T-cell (primary cell): ENCODE measurements around the gene LHX1. TPM values are rescaled to one million over a fixed set of nuclear protein-coding genes. Genes with fewer than 3 reads are reported as not detected.

Experiments
- ATAC-seq, 4 experiments: fragments of 200-7000 bp in 3 of 4; fragments of 150-1000 bp in 1 of 4; cut with Tn5 transposase; replicated peaks in 1 of 4; 1 replicate in 3 of 4; 2 replicates in 1 of 4; pipeline ENCODE4 v1.10.0; 2021; ENCODE audit warnings: moderate library complexity in 3 of 4, mild to moderate bottlenecking in 2 of 4, moderate number of reproducible peaks in 1 of 4
- CTCF ChIA-PET, 2 donors: fragments of 300-600 bp; sonication (Branson Sonifier 250); formaldehyde crosslinking; loops; one replicate each; lab custom pipeline; 2022; ENCODE audit warnings: antibody characterized with exemption in 2 of 2; lab: Charles Lee
- POLR2A ChIA-PET, 2 donors: fragments of 300-600 bp; sonication (Branson Sonifier 250); formaldehyde crosslinking; loops; one replicate each; lab custom pipeline; 2022; ENCODE audit warnings: antibody characterized with exemption in 2 of 2; lab: Charles Lee
- DNase-seq, 35 experiments: peaks; one replicate each; pipeline versions ENCODE4 v3.0.0 to v3.0.0-alpha.2; 2013 to 2023
- H3K27ac ChIP-seq: one replicate; pipeline ENCODE4 v1.5.1; 2013; ENCODE audit warnings: low read length
- H3K27me3 ChIP-seq, 2 experiments: replicated peaks in 1 of 2; 1 replicate in 1 of 2; 2 replicates in 1 of 2; pipeline versions ENCODE4 v1.6.1 to v1.7.0; 2013; ENCODE audit warnings: low read length in 1 of 2, mixed read lengths in 1 of 2; ENCODE audit not compliant: control insufficient read depth in 2 of 2, insufficient read depth in 2 of 2; ENCODE audit errors: extremely low read depth in 1 of 2
- H3K36me3 ChIP-seq, 2 donors: 1 replicate in 1 of 2; 2 replicates in 1 of 2; pipeline versions ENCODE4 v1.6.1 to v1.7.0; 2013; ENCODE audit warnings: low read length in 1 of 2; ENCODE audit not compliant: control insufficient read depth in 2 of 2, insufficient read depth in 1 of 2; ENCODE audit errors: extremely low read depth in 1 of 2
- H3K4me1 ChIP-seq, 2 experiments: 1 replicate in 1 of 2; 2 replicates in 1 of 2; pipeline versions ENCODE4 v1.6.1 to v1.7.0; 2013; ENCODE audit warnings: low read length in 2 of 2, mixed read lengths in 1 of 2; ENCODE audit not compliant: insufficient read depth in 2 of 2, control insufficient read depth in 1 of 2; ENCODE audit errors: extremely low read depth in 1 of 2
- H3K4me3 ChIP-seq, 2 donors: 1 replicate in 1 of 2; 2 replicates in 1 of 2; pipeline versions ENCODE4 v1.5.1 to v1.7.0; 2013; ENCODE audit warnings: mild to moderate bottlenecking in 2 of 2, low read length in 1 of 2, moderate library complexity in 1 of 2; ENCODE audit not compliant: control insufficient read depth in 1 of 2; ENCODE audit errors: extremely low read depth in 1 of 2
- H3K9me3 ChIP-seq: 2 replicates; pipeline ENCODE4 v1.7.0; 2013
- H3K27ac Mint-ChIP-seq, 2 donors: one replicate each; pipeline ENCODE4 v1.8.0; 2020 to 2021; ENCODE audit warnings: mild to moderate bottlenecking in 2 of 2, mixed read lengths in 2 of 2
- H3K27me3 Mint-ChIP-seq, 2 donors: one replicate each; pipeline ENCODE4 v1.8.0; 2021 to 2022; ENCODE audit warnings: mixed read lengths in 2 of 2
- H3K36me3 Mint-ChIP-seq: one replicate; pipeline ENCODE4 v1.8.0; 2021; ENCODE audit warnings: mixed read lengths
- H3K4me1 Mint-ChIP-seq, 3 donors: one replicate each; pipeline ENCODE4 v1.8.0; 2020 to 2022; ENCODE audit warnings: mixed read lengths in 3 of 3, mild to moderate bottlenecking in 1 of 3
- H3K4me3 Mint-ChIP-seq, 3 donors: one replicate each; pipeline ENCODE4 v1.8.0; 2020 to 2022; ENCODE audit warnings: mild to moderate bottlenecking in 3 of 3, mixed read lengths in 3 of 3, moderate library complexity in 3 of 3
- H3K9me3 Mint-ChIP-seq, 3 donors: one replicate each; pipeline ENCODE4 v1.8.0; 2020 to 2022; ENCODE audit warnings: mixed read lengths in 3 of 3
- WGBS: methylation state at CpG from one replicate; pipeline ENCODE4 v1.1.5; 2013; ENCODE audit warnings: missing lambda C conversion rate; ENCODE audit not compliant: insufficient coverage; 5-methylcytosine and 5-hydroxymethylcytosine counted together
- total RNA-seq, 35 experiments: library from RNA in 6 of 35; stranded (reverse) in 6 of 35; fragments of 120-200 nt in 1 of 35; gene quantifications; one replicate each; pipeline versions ENCODE4 v1.2.1 to v1.2.4 and lab custom pipeline; 2013 to 2026

The LHX1 gene
- total RNA-seq, 5 donors from 2014 or later (not counting 1 experiment from before 2014, with no cell fraction given), result not detected

GRCh38 chr17:36944553-36944952, 7.3 kb downstream of the LHX1 start:
- Mint-ChIP-seq H3K27ac (no peak overlapping the region), H3K9me3 (peaks cover 0 to 2% (median 0%) of the 10 kb centered on the region in 3 donors), H3K36me3 (peaks cover 3% of the 10 kb centered on the region), H3K4me3 (no peak overlapping the region), H3K4me1 (peaks cover 35 to 52% (median 38%) of the 10 kb centered on the region in 3 donors), H3K27me3 (peaks cover 53 to 69% of the 10 kb centered on the region in 2 donors)
- ATAC-seq, result no peak
- Histone ChIP-seq H3K4me3 (no peak overlapping the region), H3K4me1 (peaks cover 5 to 51% of the 10 kb centered on the region in 2 experiments), H3K36me3 (no peaks in the 10 kb centered on the region), H3K9me3 (no peaks in the 10 kb centered on the region), H3K27me3 (peaks cover 26 to 62% of the 10 kb centered on the region in 2 experiments), H3K27ac (no peak overlapping the region)
- POLR2A ChIA-PET, result no interaction called here
- DNase-seq, result no peak
- CTCF ChIA-PET, result no interaction called here
- no CpG with 5 or more reads among the region's 1 CpG for WGBS

- Mint-ChIP-seq H3K27ac (no peak overlapping the region), H3K36me3 (peaks cover 8% of the 10 kb centered on the region), H3K4me1 (peaks cover 38 to 52% (median 40%) of the 10 kb centered on the region in 3 donors), H3K9me3 (peaks cover 0 to 2% (median 0%) of the 10 kb centered on the region in 3 donors), H3K27me3 (peaks cover 48 to 64% of the 10 kb centered on the region in 2 donors), H3K4me3 (no peak overlapping the region)
- peaks cover 10 to 51% of the 10 kb centered on the region in 2 experiments for H3K4me1 ChIP-seq
- H3K36me3 ChIP-seq, result no peaks in the 10 kb centered on the region
- peaks cover 26 to 57% of the 10 kb centered on the region in 2 experiments for H3K27me3 ChIP-seq
- ATAC-seq (no peak), DNase-seq (no peak)
- H3K9me3 ChIP-seq, result no peaks in the 10 kb centered on the region
- POLR2A ChIA-PET, result no interaction called here
- no CpG with 5 or more reads among the region's 1 CpG for WGBS
- CTCF ChIA-PET, result no interaction called here
- no peak overlapping the region for H3K27ac ChIP-seq
- no peak overlapping the region for H3K4me3 ChIP-seq
Measured at GRCh38 chr17:36945140-36945539, 7.9 kb downstream of the LHX1 start.

- POLR2A ChIA-PET, result no interaction called here
- 19% methylated on average over 27 of the region's 30 CpGs for WGBS
- peaks cover 39 to 54% of the 10 kb centered on the region in 2 donors for H3K27me3 Mint-ChIP-seq
- Histone ChIP-seq H3K4me1 (peaks cover 12 to 49% of the 10 kb centered on the region in 2 experiments), H3K27ac (no peak overlapping the region), H3K9me3 (no peaks in the 10 kb centered on the region), H3K4me3 (no peak overlapping the region), H3K36me3 (no peaks in the 10 kb centered on the region), H3K27me3 (peaks cover 25 to 47% of the 10 kb centered on the region in 2 experiments)
- DNase-seq (no peak), ATAC-seq (no peak)
- peaks cover 15% of the 10 kb centered on the region for H3K36me3 Mint-ChIP-seq
- no peak overlapping the region for H3K27ac Mint-ChIP-seq
- peaks cover 0 to 2% (median 0%) of the 10 kb centered on the region in 3 donors for H3K9me3 Mint-ChIP-seq
- H3K4me3 Mint-ChIP-seq, result no peak overlapping the region
- CTCF ChIA-PET, result no interaction called here
- H3K4me1 Mint-ChIP-seq, result peaks cover 43 to 55% (median 47%) of the 10 kb centered on the region in 3 donors
Measured at GRCh38 chr17:36945959-36946725, 8.9 kb downstream of the LHX1 start.

- Histone ChIP-seq H3K36me3 (peaks cover 0 to 2% of the 10 kb centered on the region in 2 donors), H3K4me1 (peaks cover 12 to 44% of the 10 kb centered on the region in 2 experiments), H3K27ac (no peak overlapping the region), H3K9me3 (no peaks in the 10 kb centered on the region), H3K4me3 (no peak overlapping the region), H3K27me3 (peaks cover 20 to 42% of the 10 kb centered on the region in 2 experiments)
- H3K27me3 Mint-ChIP-seq, result peaks cover 33 to 48% of the 10 kb centered on the region in 2 donors
- peaks cover 15% of the 10 kb centered on the region for H3K36me3 Mint-ChIP-seq
- ChIA-PET POLR2A (no interaction called here), CTCF (no interaction called here)
- no peak overlapping the region for H3K4me3 Mint-ChIP-seq
- peaks cover 0 to 2% (median 0%) of the 10 kb centered on the region in 3 donors for H3K9me3 Mint-ChIP-seq
- DNase-seq (no peak), ATAC-seq (no peak)
- H3K27ac Mint-ChIP-seq, result peak overlapping the region in 1 of 2 donors; percentile 73
- peaks cover 44 to 50% (median 46%) of the 10 kb centered on the region in 3 donors for H3K4me1 Mint-ChIP-seq
- no CpG with 5 or more reads among the region's 2 CpGs for WGBS
Measured at GRCh38 chr17:36946726-36947091, 9.4 kb downstream of the LHX1 start.

- Mint-ChIP-seq H3K27me3 (peaks cover 32 to 45% of the 10 kb centered on the region in 2 donors), H3K36me3 (peaks cover 29% of the 10 kb centered on the region), H3K27ac (peak overlapping the region; percentile 58 to 95), H3K4me1 (peaks cover 56 to 63% (median 59%) of the 10 kb centered on the region in 3 donors), H3K4me3 (peak overlapping the region; percentile 85 to 95 (median 93)), H3K9me3 (peaks cover 0 to 2% (median 0%) of the 10 kb centered on the region in 3 donors)
- ChIA-PET POLR2A (no interaction called here), CTCF (no interaction called here)
- DNase-seq, result peak in 2 of 35 experiments; percentile 4 to 21
- peak; percentile 6 to 50 (median 28) for ATAC-seq
- peaks cover 20 to 28% of the 10 kb centered on the region in 2 experiments for H3K27me3 ChIP-seq
- H3K4me1 ChIP-seq, result peaks cover 12 to 30% of the 10 kb centered on the region in 2 experiments
- H3K27ac ChIP-seq, result peak overlapping the region; percentile 58
- H3K4me3 ChIP-seq, result peak overlapping the region; percentile 90 to 91
- H3K9me3 ChIP-seq, result no peaks in the 10 kb centered on the region
- 3% methylated on average over 22 of the region's 26 CpGs for WGBS
- peaks cover 4 to 16% of the 10 kb centered on the region in 2 donors for H3K36me3 ChIP-seq
Measured at GRCh38 chr17:36947922-36948716, 10.8 kb downstream of the LHX1 start.
